BE2C (cell line): ENCODE measurements around the gene PES1.
"Not testable (repeated sequence)": the region's sequence is repeated elsewhere in the genome, so short reads cannot be mapped to it uniquely, and the experiment has no call there.

Experiments
- DNase-seq: peaks from one replicate; pipeline ENCODE4 v3.0.0-alpha.2; 2020
- H3K27me3 ChIP-seq: fragments of 250-450 bp; sonication (Bioruptor Pico); 2 replicates; pipeline ENCODE4 v1.5.1; 2020; ENCODE audit warnings: mild to moderate bottlenecking
- H3K36me3 ChIP-seq: fragments of 250-450 bp; sonication (Bioruptor Pico); 2 replicates; pipeline ENCODE4 v1.5.1; 2020; ENCODE audit warnings: mild to moderate bottlenecking
- H3K4me1 ChIP-seq: fragments of 250-450 bp; sonication (Bioruptor Pico); 2 replicates; pipeline ENCODE4 v1.5.1; 2020
- H3K4me3 ChIP-seq: 2 replicates; pipeline ENCODE4 v1.5.1; 2011; ENCODE audit warnings: low read depth, low read length
- H3K9me3 ChIP-seq: fragments of 250-450 bp; sonication (Bioruptor Pico); 2 replicates; pipeline ENCODE4 v1.5.1; 2020
- TF ChIP-seq, protein P1 (sequence below): IDR thresholded peaks from 2 replicates; pipeline ENCODE4 v1.5.1; 2012; ENCODE audit warnings: mild to moderate bottlenecking, low read depth, low read length

The PES1 gene

DNA sequence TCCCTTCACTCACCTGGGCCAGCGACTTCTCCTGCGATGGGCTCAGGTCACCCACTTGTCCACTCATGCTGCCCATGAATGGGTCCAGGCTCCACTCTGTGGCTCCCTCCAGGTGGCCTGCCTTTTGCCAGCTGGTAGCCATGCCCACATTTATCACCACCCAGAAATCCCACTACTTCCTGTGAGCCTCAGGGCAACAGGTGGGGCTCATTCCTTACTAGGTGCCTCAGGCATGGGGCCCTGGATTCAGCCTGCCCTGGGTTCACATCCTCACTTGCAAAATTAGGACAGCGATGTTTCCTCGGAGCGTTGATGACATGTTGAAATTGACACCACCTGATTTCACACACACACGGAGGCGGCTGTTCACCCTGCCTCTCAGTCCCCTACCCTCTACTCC, 45.1 kb downstream of the PES1 start, which contains the start of gene SEC14L6:
Gene SEC14L6 (minus strand): TSS at position 126 of the 400 bp plus-strand sequence. CDS start 59 bp downstream, at position 67.
- H3K36me3 ChIP-seq = no peaks in the 10 kb centered on the region
- TF ChIP-seq, protein P1, sequence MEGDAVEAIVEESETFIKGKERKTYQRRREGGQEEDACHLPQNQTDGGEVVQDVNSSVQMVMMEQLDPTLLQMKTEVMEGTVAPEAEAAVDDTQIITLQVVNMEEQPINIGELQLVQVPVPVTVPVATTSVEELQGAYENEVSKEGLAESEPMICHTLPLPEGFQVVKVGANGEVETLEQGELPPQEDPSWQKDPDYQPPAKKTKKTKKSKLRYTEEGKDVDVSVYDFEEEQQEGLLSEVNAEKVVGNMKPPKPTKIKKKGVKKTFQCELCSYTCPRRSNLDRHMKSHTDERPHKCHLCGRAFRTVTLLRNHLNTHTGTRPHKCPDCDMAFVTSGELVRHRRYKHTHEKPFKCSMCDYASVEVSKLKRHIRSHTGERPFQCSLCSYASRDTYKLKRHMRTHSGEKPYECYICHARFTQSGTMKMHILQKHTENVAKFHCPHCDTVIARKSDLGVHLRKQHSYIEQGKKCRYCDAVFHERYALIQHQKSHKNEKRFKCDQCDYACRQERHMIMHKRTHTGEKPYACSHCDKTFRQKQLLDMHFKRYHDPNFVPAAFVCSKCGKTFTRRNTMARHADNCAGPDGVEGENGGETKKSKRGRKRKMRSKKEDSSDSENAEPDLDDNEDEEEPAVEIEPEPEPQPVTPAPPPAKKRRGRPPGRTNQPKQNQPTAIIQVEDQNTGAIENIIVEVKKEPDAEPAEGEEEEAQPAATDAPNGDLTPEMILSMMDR = no peak
- no peak for DNase-seq
- H3K4me1 ChIP-seq = no peaks in the 10 kb centered on the region
- H3K27me3 ChIP-seq = peaks cover 22% of the 10 kb centered on the region
- H3K9me3 ChIP-seq = no peaks in the 10 kb centered on the region
- no peak within 1 kb of the TSS for H3K4me3 ChIP-seq

DNA sequence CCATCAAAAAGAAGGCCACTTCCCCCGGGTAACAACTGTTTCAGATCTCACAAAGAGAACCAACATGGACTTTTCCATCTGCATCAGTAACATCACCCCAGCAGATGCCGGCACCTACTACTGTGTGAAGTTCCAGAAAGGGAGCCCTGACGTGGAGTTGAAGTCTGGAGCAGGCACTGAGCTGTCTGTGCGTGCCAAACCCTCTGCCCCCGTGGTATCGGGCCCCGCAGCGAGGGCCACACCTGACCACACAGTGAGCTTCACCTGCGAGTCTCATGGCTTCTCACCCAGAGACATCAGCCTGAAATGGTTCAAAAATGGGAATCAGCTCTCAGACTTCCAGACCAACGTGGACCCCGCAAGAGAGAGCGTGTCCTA, 48.9 kb downstream of the PES1 start:
- Histone ChIP-seq H3K9me3 (no peaks in the 10 kb centered on the region), H3K4me3 (no peak overlapping the region), H3K36me3 (no peaks in the 10 kb centered on the region), H3K27me3 (peaks cover 27% of the 10 kb centered on the region), H3K4me1 (no peaks in the 10 kb centered on the region)
- DNase-seq = no peak
- TF ChIP-seq, protein P1 = no peak

DNA sequence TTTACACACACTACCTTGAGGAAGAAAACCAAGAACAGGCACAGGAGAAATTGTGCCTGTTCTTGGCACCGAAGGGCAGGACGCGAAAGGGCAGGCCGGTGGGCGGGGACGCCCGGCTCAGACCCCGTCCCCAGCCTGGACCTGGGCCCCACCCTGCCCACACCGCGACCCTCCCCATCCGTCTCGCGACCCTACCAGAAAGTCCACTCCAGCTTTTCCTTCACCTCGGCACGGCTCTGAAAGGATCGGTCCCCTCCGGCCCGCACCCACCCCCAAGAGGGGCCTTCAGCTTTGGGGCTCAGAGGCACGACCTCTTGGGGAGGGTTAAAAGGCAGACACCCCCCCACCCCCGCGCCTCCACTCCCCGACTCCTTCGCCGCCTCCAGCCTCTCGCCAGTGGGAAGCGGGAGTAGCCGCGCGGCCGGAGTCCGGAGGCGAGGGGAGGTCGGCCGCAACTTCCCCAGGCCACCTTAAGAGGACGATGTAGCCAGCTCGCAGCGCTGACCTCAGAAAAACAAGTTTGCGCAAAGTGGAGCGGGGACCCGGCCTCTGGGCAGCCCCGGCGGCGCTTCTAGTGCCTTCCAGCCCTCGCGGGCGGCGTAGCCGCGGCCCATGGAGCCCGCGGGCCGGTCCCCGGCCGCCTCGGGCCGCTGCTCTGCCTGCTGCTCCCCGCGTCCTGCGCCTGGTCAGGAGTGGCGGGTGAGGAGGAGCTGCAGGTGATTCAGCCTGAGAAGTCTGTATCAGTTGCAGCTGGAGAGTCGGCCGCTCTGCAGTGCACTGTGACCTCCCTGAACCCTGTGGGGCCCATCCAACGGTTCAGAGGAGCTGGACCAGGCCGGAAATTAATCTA, 49.5 kb downstream of the PES1 start:
- TF ChIP-seq, protein P1 = no peak
- H3K4me3 ChIP-seq = no peak overlapping the region; the same call in 1 of the 2 replicates
- no peak for DNase-seq

DNA sequence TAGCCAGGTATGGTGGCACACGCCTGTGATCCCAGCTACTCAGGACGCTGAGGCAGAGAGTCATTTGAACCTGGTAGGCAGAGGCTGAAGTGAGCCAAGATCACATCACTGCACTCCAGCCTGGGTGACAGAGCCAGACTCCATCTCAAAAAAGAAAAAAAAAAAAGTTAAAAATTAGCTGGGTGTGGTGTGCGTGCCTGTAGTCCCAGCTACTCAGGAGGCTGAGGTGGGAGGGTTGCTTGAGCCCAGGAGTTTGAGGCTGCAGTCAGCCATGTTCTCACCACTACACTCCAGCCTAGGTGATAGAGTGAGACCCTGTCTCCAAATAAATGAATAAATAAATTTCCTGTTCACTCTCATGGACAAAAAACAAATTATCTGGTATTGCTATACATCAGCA, 50.2 kb downstream of the PES1 start:
- H3K4me1 ChIP-seq, H3K4me3 ChIP-seq, H3K9me3 ChIP-seq, H3K36me3 ChIP-seq, DNase-seq: not testable (repeated sequence)
- H3K27me3 ChIP-seq = peaks cover 27% of the 10 kb centered on the region

More for the DNA sequence above, 49.5 kb downstream of the PES1 start:
- Histone ChIP-seq H3K27me3 (peaks cover 27% of the 10 kb centered on the region), H3K9me3 (no peaks in the 10 kb centered on the region), H3K36me3 (no peaks in the 10 kb centered on the region), H3K4me1 (no peaks in the 10 kb centered on the region)

DNA sequence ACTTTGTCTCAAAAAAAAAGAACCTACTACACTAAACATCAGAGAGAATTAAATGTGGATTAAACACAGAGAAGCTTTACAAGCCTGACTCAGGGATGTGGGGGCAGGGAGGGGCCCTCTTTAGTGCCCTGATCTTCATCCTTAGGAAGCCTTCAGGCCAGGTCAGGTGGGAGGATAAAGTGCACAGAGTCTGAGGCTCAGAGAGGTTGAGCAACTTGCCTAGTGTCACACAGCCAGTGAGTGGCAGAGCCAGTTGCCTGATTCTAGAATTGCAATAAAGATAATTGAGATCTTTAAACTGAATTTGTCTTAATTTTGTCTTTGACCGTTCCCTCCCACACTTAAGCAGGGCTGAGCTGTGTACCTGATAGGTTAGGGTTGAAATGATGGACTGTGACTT, 52.3 kb downstream of the PES1 start:
- no peak for DNase-seq
- Histone ChIP-seq H3K36me3 (no peaks in the 10 kb centered on the region), H3K27me3 (peaks cover 27% of the 10 kb centered on the region)

DNA sequence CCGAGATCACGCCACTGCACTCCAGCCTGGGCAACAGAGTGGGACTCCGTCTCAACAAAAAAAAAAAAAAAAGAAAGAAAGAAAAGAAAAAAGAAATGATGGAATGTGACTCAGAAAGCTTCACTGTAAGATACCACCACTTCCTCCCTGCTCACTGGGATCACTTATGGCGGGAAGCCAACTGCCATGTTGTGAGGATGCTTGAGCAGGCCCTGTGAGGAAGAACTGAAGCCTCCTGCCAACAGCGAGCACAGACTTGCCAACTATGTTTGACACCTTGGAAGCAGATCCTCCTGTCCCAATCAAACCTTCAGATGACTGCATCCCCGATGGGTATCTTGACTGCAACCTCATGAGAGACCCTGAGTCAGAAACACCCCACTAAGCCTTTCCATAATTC, 53.4 kb downstream of the PES1 start:
- peaks cover 22% of the 10 kb centered on the region for H3K27me3 ChIP-seq

More for the DNA sequence above, 52.3 kb downstream of the PES1 start:
- TF ChIP-seq, protein P1 = no peak
- Histone ChIP-seq H3K4me3 (no peak overlapping the region), H3K9me3 (no peaks in the 10 kb centered on the region), H3K4me1 (no peaks in the 10 kb centered on the region)

More for the DNA sequence above, 53.4 kb downstream of the PES1 start:
- Histone ChIP-seq H3K4me3 (no peak overlapping the region), H3K4me1 (no peaks in the 10 kb centered on the region), H3K36me3 (no peaks in the 10 kb centered on the region), H3K9me3 (no peaks in the 10 kb centered on the region)
- TF ChIP-seq, protein P1 = no peak
- no peak for DNase-seq
